Lung (tissue), 12 donors: ENCODE measurements around the gene ZSWIM8. TPM values are rescaled to one million over a fixed set of nuclear protein-coding genes. Genes with fewer than 3 reads are reported as not detected.
A peak's percentile ranks its signal among the peaks of the same experiment; 100 is the strongest.

ENCODE experiments used
- ATAC-seq: fragments of 200-7000 bp; cut with Tn5 transposase; one replicate; pipeline ENCODE4 v1.9.1; 2020; ENCODE audit warnings: moderate number of reproducible peaks; ENCODE audit not compliant: insufficient read depth, low FRiP score
- DNase-seq, 3 donors: peaks; one replicate each; pipeline ENCODE4 v3.0.0-alpha.2; 2013 to 2017
- H3K27ac ChIP-seq, 2 donors: one replicate each; pipeline ENCODE4 v1.5.1; 2013; ENCODE audit warnings: mild to moderate bottlenecking in 2 of 2, moderate library complexity in 2 of 2, control low read depth in 1 of 2, inconsistent platforms in 1 of 2, low read depth in 1 of 2, low read length in 1 of 2
- H3K27me3 ChIP-seq, 3 donors: one replicate each; pipeline ENCODE4 v1.5.1; 2013; ENCODE audit warnings: low read length in 2 of 3; ENCODE audit not compliant: control insufficient read depth in 3 of 3, insufficient read depth in 3 of 3
- H3K36me3 ChIP-seq, 4 donors: one replicate each; pipeline ENCODE4 v1.5.1; 2013; ENCODE audit warnings: low read length in 4 of 4, mild to moderate bottlenecking in 1 of 4, moderate library complexity in 1 of 4; ENCODE audit not compliant: control insufficient read depth in 4 of 4, insufficient read depth in 4 of 4
- H3K4me1 ChIP-seq, 5 donors: one replicate each; pipeline ENCODE4 v1.5.1; 2013; ENCODE audit warnings: low read length in 5 of 5, mild to moderate bottlenecking in 2 of 5, moderate library complexity in 1 of 5; ENCODE audit not compliant: control insufficient read depth in 5 of 5, insufficient read depth in 5 of 5
- H3K4me3 ChIP-seq: one replicate; pipeline ENCODE4 v1.5.1; 2013; ENCODE audit warnings: mild to moderate bottlenecking, control low read depth, moderate library complexity
- H3K9ac ChIP-seq, 2 donors: one replicate each; pipeline ENCODE4 v1.5.1; 2013; ENCODE audit warnings: low read length in 2 of 2, control low read depth in 1 of 2; ENCODE audit not compliant: insufficient read depth in 1 of 2
- H3K9me3 ChIP-seq, 4 donors: one replicate each; pipeline ENCODE4 v1.5.1; 2013; ENCODE audit warnings: low read length in 3 of 4, mild to moderate bottlenecking in 1 of 4, moderate library complexity in 1 of 4; ENCODE audit not compliant: control insufficient read depth in 4 of 4, insufficient read depth in 3 of 4
- CTCF ChIP-seq: IDR thresholded peaks from 2 replicates; pipeline ENCODE4 v1.5.1; 2012; ENCODE audit warnings: mild to moderate bottlenecking; ENCODE audit errors: control extremely low read depth, extremely low read depth
- WGBS, 2 donors: extraction: QIAGEN DNeasy Blood & Tissue Kit; methylation state at CpG; one replicate each; pipeline ENCODE4 v1.1.7; 2013; 5-methylcytosine and 5-hydroxymethylcytosine counted together
- polyA plus RNA-seq, 2 donors: library from polyadenylated mRNA; stranded (reverse); fragments of 200-250 nt; gene quantifications; one replicate each; pipeline ENCODE4 v1.2.1, GENCODE V29; 2013
- total RNA-seq, 2 donors: library from RNA; depleted of rRNA in 1 of 2; stranded (reverse); fragments of >200 nt in 1 of 2; gene quantifications; one replicate each; pipeline ENCODE4 v1.2.1, GENCODE V29; 2014 to 2021
- donor health status: control.
- donor health status: control.
- donor health status: Bipolar disorder and iron deficiency.
- donor health status: healthy.
- donor health status: DM: yes; HTN: yes; CAD: no.

ZSWIM8 gene
- total and polyA plus RNA-seq, 4 donors = 70.3 to 113 (median 93.1) TPM

GRCh38 chr10:73781548-73781878, 3.9 kb upstream of the ZSWIM8 start:
- H3K4me1 ChIP-seq = peaks cover 3 to 27% (median 7%) of the 10 kb centered on the region in 5 donors
- H3K9ac ChIP-seq = peak overlapping the region; percentile 70 to 92
- peaks cover 0 to 17% (median 6%) of the 10 kb centered on the region in 4 donors for H3K36me3 ChIP-seq
- 0 to 1% methylated on average over 14 of the region's 14 CpGs for WGBS, 2 donors
- ATAC-seq = no peak
- H3K27me3 ChIP-seq = no peaks in the 10 kb centered on the region
- TF ChIP-seq CTCF = no peak
- peak overlapping the region; percentile 80 to 81 for H3K27ac ChIP-seq
- H3K4me3 ChIP-seq = peak overlapping the region; percentile 65
- H3K9me3 ChIP-seq = no peaks in the 10 kb centered on the region
- no peak for DNase-seq

- ATAC-seq (peak; percentile 73), DNase-seq (peak; percentile 95 to 97 (median 96))
- Histone ChIP-seq H3K4me3 (peak within 1 kb of the TSS; percentile 65), H3K27ac (peak within 1 kb of the TSS; percentile 80 to 81), H3K4me1 (peaks cover 3 to 32% (median 9%) of the 10 kb centered on the region in 5 donors), H3K27me3 (no peaks in the 10 kb centered on the region), H3K36me3 (peaks cover 0 to 17% (median 5%) of the 10 kb centered on the region in 4 donors), H3K9ac (peak within 1 kb of the TSS; percentile 70 to 97), H3K9me3 (no peaks in the 10 kb centered on the region)
- no peak for TF ChIP-seq CTCF
- WGBS, 2 donors = 0 to 1% methylated on average over 57 of the region's 57 CpGs
Measured at GRCh38 chr10:73781879-73782748, 3.3 kb upstream of the ZSWIM8 start, which contains the start of gene CHCHD1. Gene CHCHD1, plus strand, starts transcription at chr10:73782048. Its CDS starts 28 bp downstream, at chr10:73782076.

GRCh38 chr10:73782749-73783085, 2.7 kb upstream of the ZSWIM8 start:
- no peak for DNase-seq
- no peak for ATAC-seq
- H3K9me3 ChIP-seq = no peaks in the 10 kb centered on the region
- H3K36me3 ChIP-seq = peaks cover 0 to 17% (median 4%) of the 10 kb centered on the region in 4 donors
- H3K27ac ChIP-seq = no peak overlapping the region
- peaks cover 3 to 35% (median 12%) of the 10 kb centered on the region in 5 donors for H3K4me1 ChIP-seq
- no peak for TF ChIP-seq CTCF
- peak overlapping the region in 1 of 2 donors; percentile 97 for H3K9ac ChIP-seq
- H3K27me3 ChIP-seq = no peaks in the 10 kb centered on the region
- WGBS, 2 donors = 48 to 55% methylated on average over 2 of the region's 2 CpGs
- H3K4me3 ChIP-seq = no peak overlapping the region
